GM18517 (cell line): ENCODE results near the gene MAP3K2.

Source experiments
- ATAC-seq: cut with Tn5 transposase; IDR thresholded peaks from one replicate; pipeline ENCODE4 v1.9.1; 2021; ENCODE audit warnings: mild to moderate bottlenecking, moderate library complexity; ENCODE audit not compliant: unreplicated experiment

MAP3K2 gene, protein sequence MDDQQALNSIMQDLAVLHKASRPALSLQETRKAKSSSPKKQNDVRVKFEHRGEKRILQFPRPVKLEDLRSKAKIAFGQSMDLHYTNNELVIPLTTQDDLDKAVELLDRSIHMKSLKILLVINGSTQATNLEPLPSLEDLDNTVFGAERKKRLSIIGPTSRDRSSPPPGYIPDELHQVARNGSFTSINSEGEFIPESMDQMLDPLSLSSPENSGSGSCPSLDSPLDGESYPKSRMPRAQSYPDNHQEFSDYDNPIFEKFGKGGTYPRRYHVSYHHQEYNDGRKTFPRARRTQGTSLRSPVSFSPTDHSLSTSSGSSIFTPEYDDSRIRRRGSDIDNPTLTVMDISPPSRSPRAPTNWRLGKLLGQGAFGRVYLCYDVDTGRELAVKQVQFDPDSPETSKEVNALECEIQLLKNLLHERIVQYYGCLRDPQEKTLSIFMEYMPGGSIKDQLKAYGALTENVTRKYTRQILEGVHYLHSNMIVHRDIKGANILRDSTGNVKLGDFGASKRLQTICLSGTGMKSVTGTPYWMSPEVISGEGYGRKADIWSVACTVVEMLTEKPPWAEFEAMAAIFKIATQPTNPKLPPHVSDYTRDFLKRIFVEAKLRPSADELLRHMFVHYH

GRCh38 chr2:127387655-127388422 is at the start of gene MAP3K2:
MAP3K2 (minus strand) TSS chr2:127387975; CDS start chr2:127343129, 44,846 bp downstream.
- peak; percentile 68 for ATAC-seq

DNA sequence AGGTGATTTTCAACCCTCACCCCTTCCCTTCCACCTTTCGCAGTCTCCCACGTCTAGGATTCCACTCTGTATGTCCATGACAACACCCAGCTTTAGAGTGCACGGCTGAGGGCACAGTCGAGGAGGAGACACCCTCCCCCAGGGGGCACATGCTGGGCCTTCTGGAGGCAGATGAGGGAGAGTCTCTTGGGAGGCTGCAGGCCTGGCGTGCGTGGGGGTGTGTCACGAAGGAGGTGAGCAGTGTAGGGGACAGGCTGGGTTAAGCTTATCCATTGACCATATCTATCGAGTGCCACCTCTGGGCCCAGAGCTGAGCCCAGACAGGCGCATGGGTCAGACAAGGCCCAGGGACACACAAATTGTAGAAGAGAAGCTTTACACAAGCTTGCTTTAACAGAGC is 49.3 kb upstream of the MAP3K2 start:
- ATAC-seq: no peak

DNA sequence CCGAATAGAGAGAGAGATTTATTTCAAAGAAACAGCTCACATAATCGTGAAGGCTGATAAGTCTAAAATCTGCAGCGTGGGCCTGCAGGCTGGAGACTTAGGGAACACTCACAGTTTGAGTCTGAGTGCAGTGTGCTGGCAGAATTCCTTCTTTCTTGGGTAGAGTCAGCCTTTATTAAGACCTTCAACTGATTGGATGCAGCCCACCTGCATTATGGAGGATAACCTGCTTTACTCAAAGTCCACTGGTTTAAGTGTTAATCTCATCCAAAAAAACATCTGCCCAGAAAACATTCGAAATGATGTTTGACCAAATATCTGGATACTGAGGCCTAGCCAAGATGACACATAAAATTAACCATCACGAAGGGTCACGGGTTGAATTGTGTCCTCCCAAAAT is 46.7 kb upstream of the MAP3K2 start:
- no peak for ATAC-seq

DNA sequence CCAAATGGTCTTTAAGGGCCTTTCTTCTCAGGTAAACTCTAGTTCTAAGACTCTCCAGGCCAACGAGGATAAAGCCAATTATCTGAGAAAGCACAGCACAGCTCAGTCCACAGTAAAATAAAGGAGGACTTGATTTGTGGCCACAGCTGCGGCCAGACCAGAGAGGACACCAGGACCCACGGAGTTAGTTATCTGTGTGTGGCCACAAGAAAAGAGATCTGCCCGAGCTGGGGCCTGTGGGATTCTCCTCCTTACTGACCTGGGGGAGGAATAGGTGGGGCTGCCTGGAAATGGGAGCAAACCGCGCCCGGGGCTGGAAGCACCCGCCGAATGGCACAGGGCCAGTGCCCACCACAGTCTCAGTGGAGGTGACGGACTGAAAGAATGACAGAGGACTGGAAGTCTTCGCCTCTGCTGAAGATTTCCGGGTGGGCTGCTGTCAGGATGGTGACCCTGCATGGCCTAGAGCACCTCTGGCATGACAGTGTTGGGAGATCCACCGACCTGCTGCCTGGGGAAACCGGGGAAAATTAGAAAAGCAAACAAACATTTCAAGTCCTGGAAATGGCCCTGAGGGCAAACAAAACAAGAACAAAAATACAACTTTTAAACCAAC is 43.7 kb upstream of the MAP3K2 start:
- no peak for ATAC-seq

GRCh38 chr2:127429844-127430425 is 42.2 kb upstream of the MAP3K2 start:
- no peak for ATAC-seq

- ATAC-seq: no peak
Measured at GRCh38 chr2:127429291-127429690, 41.5 kb upstream of the MAP3K2 start.

DNA sequence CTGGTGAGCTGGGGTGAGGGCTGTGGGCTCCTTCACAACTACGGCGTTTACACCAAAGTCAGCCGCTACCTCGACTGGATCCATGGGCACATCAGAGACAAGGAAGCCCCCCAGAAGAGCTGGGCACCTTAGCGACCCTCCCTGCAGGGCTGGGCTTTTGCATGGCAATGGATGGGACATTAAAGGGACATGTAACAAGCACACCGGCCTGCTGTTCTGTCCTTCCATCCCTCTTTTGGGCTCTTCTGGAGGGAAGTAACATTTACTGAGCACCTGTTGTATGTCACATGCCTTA is 41.0 kb upstream of the MAP3K2 start:
- no peak for ATAC-seq

DNA sequence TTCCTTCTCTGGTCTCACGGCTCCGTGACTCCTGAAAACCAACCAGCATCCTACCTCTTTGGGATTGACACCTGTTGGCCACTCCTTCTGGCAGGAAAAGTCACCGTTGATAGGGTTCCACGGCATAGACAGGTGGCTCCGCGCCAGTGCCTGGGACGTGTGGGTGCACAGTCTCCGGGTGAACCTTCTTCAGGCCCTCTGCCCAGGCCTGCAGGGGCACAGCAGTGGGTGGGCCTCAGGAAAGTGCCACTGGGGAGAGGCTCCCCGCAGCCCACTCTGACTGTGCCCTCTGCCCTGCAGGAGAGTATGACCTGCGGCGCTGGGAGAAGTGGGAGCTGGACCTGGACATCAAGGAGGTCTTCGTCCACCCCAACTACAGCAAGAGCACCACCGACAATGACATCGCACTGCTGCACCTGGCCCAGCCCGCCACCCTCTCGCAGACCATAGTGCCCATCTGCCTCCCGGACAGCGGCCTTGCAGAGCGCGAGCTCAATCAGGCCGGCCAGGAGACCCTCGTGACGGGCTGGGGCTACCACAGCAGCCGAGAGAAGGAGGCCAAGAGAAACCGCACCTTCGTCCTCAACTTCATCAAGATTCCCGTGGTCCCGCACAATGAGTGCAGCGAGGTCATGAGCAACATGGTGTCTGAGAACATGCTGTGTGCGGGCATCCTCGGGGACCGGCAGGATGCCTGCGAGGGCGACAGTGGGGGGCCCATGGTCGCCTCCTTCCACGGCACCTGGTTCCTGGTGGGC is 40.5 kb upstream of the MAP3K2 start:
- no peak for ATAC-seq

DNA sequence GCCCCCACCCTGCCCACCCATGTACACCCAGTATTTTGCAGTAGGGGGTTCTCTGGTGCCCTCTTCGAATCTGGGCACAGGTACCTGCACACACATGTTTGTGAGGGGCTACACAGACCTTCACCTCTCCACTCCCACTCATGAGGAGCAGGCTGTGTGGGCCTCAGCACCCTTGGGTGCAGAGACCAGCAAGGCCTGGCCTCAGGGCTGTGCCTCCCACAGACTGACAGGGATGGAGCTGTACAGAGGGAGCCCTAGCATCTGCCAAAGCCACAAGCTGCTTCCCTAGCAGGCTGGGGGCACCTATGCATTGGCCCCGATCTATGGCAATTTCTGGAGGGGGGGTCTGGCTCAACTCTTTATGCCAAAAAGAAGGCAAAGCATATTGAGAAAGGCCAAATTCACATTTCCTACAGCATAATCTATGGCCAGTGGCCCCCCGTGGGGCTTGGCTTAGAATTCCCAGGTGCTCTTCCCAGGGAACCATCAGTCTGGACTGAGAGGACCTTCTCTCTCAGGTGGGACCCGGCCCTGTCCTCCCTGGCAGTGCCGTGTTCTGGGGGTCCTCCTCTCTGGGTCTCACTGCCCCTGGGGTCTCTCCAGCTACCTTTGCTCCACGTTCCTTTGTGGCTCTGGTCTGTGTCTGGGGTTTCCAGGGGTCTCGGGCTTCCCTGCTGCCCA is 39.7 kb upstream of the MAP3K2 start:
- ATAC-seq: no peak

DNA sequence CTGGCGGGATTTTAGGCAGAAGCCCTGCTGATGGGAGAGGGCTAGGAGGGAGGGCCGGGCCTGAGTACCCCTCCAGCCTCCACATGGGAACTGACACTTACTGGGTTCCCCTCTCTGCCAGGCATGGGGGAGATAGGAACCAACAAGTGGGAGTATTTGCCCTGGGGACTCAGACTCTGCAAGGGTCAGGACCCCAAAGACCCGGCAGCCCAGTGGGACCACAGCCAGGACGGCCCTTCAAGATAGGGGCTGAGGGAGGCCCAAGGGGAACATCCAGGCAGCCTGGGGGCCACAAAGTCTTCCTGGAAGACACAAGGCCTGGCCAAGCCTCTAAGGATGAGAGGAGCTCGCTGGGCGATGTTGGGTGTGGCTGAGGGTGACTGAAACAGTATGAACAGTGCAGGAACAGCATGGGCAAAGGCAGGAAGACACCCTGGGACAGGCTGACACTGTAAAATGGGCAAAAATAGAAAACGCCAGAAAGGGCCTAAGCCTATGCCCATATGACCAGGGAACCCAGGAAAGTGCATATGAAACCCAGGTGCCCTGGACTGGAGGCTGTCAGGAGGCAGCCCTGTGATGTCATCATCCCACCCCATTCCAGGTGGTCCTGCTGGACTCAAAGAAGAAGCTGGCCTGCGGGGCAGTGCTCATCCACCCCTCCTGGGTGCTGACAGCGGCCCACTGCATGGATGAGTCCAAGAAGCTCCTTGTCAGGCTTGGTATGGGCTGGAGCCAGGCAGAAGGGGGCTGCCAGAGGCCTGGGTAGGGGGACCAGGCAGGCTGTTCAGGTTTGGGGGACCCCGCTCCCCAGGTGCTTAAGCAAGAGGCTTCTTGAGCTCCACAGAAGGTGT is 39.0 kb upstream of the MAP3K2 start:
- ATAC-seq: no peak

GRCh38 chr2:127425540-127426490 is 38.0 kb upstream of the MAP3K2 start:
- ATAC-seq: no peak

- no peak for ATAC-seq
Measured at GRCh38 chr2:127424598-127425520, 37.1 kb upstream of the MAP3K2 start.

- no peak for ATAC-seq
Measured at GRCh38 chr2:127423880-127424279, 36.1 kb upstream of the MAP3K2 start.

DNA sequence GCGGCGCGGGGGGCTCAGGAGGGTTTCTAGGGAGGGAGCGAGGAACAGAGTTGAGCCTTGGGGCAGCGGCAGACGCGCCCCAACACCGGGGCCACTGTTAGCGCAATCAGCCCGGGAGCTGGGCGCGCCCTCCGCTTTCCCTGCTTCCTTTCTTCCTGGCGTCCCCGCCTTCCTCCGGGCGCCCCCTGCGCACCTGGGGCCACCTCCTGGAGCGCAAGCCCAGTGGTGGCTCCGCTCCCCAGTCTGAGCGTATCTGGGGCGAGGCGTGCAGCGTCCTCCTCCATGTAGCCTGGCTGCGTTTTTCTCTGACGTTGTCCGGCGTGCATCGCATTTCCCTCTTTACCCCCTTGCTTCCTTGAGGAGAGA is 35.7 kb upstream of the MAP3K2 start:
- ATAC-seq: no peak

DNA sequence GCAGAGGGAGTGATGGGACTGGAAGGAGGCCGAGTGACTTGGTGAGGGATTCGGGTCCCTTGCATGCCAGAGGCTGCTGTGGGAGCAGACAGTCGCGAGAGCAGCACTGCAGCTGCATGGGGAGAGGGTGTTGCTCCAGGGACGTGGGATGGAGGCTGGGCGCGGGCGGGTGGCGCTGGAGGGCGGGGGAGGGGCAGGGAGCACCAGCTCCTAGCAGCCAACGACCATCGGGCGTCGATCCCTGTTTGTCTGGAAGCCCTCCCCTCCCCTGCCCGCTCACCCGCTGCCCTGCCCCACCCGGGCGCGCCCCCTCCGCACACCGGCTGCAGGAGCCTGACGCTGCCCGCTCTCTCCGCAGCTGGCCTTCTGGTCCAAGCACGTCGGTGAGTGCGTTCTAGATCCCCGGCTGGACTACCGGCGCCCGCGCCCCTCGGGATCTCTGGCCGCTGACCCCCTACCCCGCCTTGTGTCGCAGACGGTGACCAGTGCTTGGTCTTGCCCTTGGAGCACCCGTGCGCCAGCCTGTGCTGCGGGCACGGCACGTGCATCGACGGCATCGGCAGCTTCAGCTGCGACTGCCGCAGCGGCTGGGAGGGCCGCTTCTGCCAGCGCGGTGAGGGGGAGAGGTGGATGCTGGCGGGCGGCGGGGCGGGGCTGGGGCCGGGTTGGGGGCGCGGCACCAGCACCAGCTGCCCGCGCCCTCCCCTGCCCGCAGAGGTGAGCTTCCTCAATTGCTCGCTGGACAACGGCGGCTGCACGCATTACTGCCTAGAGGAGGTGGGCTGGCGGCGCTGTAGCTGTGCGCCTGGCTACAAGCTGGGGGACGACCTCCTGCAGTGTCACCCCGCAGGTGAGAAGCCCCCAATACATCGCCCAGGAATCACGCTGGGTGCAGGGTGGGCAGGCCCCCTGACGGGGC is 35.0 kb upstream of the MAP3K2 start:
- no peak for ATAC-seq
